Measurements from ENCODE around the gene RNF148.

Gene RNF148, protein sequence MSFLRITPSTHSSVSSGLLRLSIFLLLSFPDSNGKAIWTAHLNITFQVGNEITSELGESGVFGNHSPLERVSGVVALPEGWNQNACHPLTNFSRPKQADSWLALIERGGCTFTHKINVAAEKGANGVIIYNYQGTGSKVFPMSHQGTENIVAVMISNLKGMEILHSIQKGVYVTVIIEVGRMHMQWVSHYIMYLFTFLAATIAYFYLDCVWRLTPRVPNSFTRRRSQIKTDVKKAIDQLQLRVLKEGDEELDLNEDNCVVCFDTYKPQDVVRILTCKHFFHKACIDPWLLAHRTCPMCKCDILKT

DNA sequence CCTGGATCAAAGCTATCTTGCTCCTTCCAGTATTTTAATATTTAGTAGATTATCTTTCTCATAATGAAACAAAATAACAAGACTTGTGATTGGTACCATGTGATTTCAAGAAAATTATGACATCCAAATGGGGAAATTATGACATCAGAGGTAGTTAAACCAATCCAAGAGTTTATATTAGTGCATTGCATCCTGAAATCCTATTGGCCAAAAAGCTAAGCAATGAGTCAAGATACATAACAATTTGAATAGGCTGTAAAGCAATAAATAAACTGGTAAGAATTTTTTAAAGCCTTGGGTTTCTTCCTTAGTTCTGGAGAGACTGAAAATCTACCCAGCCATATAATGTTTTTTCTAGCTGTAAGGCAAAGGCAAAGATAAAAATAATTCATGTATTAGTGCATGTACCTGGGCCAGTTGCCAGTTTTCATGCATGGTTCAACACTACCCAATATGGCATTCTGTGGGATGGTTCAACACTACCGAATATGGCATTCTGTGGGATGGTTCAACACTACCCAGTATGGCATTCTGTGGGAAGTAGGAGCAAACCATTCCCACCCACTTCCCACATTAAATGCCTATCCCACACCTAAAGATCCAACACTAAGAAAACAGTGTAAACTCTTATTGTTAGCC is at the start of gene RNF148:
Gene RNF148, minus strand, starts transcription at position 51 of the 639 bp plus-strand sequence. CDS start 172 bp downstream, outside the sequence.
- DNase-seq, result no peak

DNA sequence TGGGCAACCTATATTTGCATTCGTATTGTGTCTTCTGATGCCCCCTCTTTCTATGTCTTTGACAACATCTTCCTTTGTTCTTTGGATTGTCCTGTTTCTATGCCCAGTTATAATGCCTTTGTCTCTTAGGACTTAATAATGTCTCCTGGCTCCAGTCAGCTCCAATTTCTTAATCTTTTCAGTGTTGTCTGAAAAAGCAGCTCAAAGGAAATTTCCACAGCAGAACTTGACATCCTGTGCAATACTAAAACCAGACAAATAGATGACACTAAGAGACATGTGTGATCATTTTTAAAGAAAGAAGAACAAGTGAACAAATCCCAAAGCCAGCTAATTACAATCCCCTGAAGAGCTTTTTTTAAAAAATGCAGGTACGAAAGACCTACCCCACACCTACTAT is 47.7 kb upstream of the RNF148 start:
- DNase-seq, result no peak

DNA sequence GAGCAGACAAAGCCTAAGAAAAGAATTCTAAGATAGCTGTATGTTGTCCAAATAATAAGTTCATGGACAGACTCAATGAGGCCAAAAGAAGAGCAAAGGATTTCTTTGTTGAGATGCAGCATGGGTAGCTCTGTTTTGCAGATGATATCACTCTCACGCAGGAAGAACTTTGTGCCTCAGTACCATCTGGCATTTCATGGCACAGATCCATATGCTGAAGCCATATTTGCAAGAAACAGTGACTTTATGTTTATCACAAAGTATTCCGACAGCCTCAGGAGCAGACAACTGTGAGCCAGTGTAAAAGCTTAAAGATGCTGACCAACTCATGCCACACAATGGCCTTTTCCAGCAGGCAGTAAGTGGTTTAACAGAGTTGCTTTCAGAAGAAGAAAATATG is 45.5 kb upstream of the RNF148 start:
- no peak for DNase-seq

DNA sequence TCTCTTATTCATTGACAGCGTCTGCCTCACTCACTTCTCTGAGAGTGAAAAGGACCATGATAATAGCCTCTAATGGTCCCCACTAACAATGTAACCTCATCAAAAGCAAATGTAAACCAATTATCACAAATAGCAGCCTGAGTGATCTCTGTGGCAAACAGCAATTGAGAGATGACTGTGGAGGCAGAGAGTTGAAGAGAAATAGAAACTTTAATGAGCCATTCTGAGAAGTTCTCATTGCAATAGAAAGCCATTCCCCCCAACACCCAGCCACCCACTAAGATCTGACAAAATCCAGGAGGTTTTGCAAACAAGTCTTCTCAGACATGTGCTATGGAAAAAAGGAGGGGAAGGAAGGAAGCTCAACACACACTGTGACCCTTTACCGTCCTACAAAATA is 44.2 kb upstream of the RNF148 start:
- no peak for DNase-seq

DNA sequence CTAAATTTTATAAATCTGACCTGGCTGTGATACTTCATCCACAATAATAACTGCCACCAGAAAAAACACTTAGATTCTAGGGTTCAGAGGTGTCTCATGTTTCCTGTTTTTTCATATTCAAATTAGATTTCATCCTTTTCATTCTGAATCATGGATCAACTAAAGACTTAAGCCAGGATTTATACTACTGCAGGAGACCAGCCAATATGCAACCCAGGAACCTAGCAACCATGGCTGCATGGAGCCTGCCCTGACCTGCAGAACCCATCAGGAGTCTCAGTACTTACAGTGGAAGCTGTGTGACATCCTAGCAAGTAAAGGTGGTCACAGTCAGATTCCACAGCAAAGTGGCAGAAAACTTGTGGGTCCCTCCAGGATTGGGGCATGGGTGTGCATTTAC is 40.5 kb upstream of the RNF148 start:
- DNase-seq, result no peak

DNA sequence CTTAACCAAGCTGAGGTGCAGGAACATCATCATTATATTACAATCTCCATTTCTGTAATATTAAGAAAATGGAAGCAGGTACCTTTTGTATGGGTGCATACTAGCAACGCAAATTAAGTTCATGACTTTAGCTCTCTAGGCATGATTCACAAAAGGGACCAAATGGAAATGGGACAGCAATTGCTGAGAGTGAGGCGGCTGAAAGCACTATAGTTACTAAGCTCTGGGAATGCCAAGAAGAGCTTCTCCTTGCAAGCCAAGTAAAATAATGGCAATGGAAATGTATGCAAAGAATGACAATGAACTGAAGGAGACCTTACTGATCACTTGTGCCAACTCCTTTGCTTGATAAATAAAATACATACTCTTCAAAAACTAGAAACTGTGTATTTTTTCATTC is 36.2 kb upstream of the RNF148 start:
- DNase-seq, result no peak

DNA sequence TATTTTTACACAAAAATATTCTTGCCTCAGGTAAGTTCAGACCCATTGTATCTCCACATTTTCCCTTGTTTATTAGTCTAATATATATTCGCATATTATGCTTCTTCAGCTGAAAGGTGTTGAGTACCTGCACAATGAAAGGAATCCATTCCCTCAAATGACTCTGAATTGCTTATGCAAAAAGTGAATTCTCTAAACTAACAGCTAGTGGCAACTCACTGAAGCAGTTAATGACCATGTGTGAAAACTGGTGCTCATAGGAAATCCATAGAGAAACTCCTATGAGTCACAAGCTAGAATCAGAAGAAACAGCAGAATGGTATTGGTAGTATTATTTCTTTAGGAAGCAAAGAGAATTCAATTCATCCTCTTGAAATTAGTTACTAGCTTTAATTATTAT is 33.5 kb upstream of the RNF148 start:
- no peak for DNase-seq

DNA sequence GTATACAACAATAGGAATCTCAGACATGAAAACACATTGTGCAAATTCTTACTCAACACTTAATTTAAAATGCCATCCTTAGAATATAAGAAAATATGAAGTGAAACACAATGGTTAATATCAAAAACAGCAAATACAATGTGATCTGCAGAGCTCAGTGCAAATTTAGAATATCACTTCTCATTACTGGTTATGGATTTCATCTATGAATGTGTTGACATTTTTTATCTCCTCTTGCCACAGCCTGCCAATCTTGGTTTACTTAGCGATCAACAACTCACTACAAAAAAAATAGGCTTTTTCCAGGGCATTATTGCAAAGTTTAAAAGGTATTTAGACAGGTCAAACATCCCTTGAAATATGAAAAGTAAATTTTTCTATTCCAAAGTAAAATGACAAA is 25.0 kb upstream of the RNF148 start:
- no peak for DNase-seq

DNA sequence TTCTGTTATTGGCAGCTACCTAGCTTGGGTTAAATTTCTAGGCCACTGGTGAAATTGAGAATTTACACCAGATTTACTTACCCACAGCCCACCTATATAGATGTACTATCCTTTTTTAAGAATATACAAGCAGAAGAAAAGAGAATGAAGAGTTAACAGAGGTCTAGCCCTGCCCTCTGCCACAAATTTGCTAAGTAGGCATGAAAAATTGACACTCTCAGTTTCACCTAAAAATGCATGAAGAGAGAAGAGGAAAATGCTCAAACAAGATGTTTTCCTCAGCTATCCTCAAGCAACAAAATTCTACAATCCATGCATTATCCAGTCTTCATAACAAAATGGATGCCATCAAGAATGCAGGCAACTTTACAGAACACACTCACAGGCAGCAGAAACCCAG is 24.6 kb upstream of the RNF148 start:
- no peak for DNase-seq

DNA sequence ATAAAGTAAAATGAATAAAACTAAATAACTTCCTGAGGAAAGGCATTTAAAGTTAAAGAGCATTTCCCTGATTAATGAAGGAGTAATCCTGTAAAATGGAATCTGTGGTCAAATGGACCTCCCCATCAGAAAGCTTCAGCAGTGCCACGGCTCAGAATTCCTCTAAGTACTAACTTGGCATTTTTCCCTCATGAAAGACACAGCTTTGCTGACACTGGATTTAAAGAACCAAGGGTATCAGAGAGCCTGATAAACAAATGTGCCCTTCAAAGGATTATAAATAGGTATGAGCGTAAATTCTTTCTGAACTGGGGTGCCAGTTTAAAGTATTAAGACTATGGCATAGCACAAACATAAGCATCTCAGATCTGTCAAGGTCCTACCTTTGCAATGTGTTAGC is 24.2 kb upstream of the RNF148 start:
- DNase-seq, result no peak

DNA sequence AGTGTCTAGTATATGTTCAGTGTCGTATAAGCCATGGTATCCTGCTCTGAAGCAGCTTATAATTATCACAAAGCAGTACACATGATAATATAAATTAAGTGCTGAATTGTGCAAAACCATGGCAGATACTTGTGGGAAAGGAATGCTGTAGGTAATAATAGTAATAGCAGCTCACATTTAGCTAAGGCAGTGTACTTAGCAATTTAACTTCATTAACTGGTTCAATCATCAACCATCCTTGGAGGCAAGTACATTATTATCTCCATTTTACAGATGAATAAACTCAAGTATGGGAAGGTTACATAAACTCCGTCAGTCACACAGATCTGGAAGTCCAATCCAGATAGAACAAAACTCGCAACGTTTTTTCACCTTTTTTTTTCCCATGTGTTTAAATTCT is 21.6 kb upstream of the RNF148 start:
- no peak for DNase-seq

DNA sequence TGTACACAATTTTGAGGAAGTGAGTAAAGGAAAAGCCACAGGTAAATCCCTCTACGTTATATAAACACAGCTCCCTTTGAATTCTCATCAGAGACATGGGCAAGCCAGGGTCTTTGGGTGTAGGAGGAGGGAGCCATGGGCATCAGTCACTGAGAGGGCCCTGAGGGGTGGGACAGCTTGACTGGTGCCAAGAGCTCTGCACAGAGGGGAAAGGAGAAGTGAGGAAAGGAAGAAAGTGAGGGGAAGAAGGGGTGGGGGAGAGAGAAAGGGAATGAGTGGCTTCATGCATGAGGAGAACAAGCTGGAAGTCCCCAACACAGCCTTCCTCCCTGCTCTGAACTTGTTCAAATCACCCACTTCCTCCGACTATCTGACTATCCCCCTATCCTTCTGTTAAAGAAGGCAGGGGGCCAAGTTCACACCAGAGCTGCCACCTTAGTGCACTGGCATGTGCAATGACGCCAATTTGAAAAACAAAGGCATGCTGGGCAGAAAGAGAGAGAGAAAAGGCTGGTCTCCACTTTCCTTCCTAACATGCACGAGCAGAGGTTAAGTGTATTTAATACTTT is 16.4 kb upstream of the RNF148 start:
- DNase-seq, result no peak

DNA sequence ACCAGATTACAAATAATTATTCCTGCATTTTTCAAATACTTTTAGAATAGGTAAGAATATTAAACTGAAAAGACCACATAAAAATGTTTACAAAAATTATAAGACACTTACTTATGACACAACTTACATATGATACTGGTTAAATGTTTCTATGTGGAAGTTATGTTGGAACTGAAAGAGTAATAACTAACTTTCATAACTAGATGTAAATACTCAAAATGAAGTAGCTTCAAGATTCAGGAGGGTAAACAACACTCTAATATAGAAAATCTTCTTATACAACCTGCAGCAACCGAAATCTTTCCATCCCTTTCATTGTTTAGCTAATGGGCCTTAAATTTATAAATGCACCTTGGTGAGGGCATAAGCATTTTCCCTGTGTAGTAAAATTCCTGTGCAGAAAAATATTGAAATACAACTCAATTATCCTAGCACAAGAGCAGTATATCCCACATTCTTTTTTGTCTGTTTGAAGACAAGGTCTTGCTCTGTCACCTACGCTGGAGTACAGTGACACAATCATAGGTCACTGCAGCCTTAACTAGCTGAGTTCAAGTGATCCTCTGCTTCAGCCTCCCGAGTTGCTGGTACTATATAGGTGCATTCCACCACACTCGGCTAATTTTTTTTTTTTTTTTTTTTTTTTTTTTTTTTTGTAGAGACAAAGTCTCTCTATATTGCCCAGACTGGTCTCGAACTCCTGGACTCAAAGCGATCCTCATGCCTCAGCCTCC is 14.8 kb upstream of the RNF148 start:
- DNase-seq, result no peak

DNA sequence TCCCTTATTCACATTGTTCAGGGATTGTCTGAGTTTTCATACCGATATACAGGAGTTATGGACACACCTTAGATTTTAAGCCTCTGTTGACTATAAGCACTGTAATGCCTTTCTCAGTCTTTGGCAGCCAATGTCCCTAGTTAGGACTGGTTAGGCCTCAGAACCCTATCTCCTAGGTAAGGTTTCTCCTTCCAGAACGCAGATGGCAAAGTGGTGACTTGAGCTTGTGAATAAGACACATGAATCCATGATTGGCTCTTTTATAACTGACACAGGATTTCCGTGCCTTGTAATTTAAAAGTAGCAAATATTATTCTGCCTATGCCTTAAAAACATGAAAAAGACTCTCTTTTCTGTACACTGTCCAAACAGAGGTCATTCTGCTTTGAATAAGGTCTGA is 12.5 kb upstream of the RNF148 start:
- DNase-seq, result no peak

DNA sequence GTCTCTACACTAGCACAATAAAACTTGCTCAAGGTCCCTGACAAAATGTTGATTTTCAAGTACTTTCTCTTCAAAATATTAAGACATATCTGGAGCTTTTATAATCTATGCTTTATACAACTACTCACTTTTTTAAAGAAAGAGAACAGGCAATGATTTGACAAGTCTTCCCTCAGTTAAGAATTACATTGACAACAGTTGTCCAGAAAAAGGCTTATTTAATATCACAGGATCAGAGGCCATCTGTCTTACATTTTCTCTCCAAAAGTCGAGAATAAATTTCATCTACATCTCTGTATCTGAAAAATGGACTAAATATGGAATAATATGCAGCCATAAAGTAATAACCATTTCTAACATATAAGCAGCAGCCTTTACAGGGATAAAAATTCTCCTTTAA is 8.2 kb upstream of the RNF148 start:
- no peak for DNase-seq

DNA sequence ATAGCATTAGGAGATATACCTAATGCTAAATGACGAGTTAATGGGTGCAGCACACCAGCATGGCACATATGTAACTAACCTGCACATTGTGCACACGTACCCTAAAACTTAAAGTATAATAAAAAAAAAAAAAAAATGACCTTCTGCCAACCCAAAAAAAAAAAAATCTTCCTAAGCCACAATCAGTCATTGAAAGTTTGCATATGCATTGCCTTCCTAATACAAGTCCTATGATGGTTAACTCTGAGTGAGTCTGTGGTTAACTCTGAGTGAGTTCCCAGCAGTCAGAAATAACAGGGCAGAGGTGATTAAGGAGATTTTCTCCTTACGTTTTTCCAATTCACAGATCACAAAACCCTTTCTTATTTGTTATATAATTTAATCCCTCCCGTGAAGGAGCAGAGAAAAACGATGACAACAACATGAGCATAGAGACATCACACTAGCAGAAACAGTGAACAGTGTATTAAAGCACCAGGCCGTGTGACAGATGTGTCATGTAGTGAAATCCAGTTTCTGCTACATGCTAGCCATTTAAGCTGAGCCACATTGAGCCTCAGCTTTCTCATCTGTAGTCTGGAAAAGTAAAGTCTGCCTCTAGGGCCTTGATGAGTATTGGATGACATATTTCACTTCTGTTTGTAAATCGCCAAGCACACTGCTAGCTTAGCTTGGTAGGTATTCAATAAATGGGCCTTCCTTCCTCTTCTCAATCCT is 7.4 kb upstream of the RNF148 start:
- DNase-seq, result no peak

DNA sequence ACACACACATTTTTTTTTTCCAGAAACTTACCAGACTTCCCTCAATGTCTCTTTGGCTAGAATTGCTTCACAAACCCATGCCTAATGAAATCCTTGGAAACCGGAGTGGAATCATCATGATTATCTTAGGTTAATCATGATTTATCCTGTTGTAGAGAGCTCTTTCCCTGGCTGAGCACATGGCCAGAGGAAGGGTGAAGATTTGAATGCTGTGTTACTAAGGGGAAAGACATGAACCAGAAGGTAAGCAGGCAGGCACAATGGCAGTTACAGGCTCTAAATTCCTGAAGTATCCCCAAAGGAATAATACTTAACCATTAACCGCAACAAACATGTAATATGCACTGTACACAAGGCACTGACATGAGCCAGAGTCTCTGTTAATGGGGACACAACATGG is 4.1 kb upstream of the RNF148 start:
- DNase-seq, result no peak

DNA sequence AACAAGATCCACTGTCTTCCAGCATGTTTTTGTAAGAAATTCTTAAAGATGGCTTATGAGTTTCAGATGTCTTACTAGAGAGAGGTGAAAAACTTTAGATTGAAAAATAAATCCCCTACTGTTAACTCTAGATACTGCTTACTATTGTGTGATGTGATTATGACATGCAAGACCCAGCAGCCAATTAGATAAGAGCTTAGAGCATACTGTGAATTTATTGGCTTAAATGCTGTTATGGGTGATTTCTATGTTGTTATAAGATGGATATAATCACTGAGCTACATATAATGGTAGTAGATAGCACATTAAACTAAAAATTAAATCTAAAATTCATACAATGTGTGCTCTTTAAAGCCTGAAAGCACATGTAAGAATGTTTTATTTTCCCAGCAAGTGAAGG is 3.7 kb downstream of the RNF148 start, which contains the start of gene RNF133:
Gene RNF133, minus strand, starts transcription at position 101 of the 400 bp plus-strand sequence. CDS start 199 bp downstream, outside the sequence.
- DNase-seq, result no peak

DNA sequence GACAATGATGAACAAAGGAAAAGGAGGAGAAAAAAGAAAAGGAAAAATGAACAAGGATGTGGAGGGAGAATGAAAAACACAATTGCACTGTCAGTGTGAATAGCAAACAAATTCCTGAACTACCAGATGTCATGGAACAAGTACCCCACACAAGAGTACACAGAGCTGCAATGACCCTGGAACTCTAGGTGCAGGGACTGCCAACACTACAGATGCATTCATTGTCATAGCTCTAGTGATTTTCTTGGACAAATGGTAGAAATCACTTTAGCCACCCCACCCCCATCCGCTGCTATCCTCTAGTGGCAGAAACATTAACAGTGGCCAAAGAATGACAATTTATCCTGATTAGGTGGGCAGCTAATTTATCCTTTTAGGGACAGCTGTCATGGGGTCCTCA is 6.9 kb downstream of the RNF148 start:
- no peak for DNase-seq

DNA sequence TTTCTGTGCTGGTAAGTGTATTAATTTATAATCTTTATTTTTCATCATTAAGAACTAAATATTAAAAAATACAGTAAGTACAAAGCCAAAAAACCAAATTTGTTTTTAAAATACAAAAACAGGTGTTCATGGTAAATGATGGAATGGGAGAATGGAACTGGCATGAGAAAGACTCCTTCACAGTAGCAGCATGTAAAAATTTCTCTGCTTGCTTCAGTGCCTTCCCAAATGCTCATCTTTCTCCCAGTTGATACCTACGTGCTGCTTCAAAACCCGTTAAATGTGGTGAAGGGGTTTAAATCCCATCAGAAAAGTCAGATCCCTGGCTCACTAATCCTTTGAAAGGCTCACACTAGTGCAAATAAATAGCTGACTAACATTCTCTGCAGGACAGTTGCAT is 8.0 kb downstream of the RNF148 start:
- no peak for DNase-seq

DNA sequence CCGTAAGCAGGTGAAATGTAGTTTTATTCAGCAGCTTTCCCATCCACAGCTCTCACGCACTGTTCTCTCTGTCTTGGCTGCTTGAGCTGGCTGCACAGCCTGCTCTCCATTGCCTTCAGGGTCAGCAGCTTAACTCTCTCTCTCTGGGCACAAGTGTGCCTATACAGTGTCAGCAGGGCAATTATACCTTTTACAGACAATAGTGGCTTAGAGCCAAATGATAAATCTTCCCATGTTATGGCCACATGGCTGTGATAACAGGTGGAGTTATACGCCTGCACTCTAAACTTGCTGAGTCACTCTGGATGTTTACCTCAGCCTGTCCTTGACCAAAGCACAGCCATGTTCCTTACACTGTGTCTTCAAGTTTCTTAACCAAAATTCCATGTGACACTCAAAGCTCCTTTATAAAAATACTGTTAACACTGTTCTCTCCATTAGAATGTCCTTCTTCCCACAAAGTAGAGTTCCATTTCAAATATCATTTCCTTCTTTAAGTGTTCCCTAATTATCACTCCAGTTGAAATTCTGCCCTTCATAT is 9.9 kb downstream of the RNF148 start:
- DNase-seq, result no peak

DNA sequence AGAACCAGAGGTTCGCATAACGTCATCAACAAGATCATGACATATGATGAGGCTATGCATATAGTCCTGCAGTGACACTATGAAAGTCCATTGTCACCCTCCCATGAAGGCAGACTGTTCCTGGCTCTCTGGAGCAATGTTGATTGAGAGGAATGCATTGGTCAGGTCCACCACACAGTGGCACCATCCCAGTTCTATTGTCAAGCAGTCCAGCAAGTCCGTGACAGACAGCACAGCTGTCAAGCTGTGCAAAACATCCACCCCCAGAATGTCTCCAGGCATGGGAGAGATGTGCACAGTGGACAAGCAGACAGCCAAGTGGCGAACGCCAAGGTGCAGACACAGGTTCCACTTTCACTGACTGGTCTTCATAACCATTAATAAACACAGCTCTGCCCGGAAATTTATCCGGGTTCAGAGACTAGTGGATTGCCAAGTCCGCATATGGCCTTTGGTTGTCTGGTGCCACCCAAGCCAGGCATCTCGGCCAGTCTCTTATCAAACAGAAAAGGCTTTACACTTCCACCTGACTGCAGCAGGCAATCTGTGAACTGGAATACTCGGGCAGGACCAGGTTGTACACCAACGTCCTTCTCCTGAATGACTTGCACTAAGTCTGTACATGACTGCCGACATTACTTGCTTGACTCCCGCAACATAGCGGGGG is 11.0 kb downstream of the RNF148 start:
- no peak for DNase-seq

Measured in fibroblast of upper back skin (primary cell).